NCI-H2029 treated with DMSO at 0.1 percent for 48 hours (cell line): ENCODE data around the gene COL11A2.
A peak's percentile ranks its signal among the peaks of the same experiment; 100 is the strongest.
"Not testable (repeated sequence)": the region's sequence is repeated elsewhere in the genome, so short reads cannot be mapped to it uniquely, and the experiment has no call there.

Experiments used
- DNase-seq: peaks from one replicate; lab custom pipeline; 2025; lab: John Stamatoyannopoulos, UW

The COL11A2 gene

DNA sequence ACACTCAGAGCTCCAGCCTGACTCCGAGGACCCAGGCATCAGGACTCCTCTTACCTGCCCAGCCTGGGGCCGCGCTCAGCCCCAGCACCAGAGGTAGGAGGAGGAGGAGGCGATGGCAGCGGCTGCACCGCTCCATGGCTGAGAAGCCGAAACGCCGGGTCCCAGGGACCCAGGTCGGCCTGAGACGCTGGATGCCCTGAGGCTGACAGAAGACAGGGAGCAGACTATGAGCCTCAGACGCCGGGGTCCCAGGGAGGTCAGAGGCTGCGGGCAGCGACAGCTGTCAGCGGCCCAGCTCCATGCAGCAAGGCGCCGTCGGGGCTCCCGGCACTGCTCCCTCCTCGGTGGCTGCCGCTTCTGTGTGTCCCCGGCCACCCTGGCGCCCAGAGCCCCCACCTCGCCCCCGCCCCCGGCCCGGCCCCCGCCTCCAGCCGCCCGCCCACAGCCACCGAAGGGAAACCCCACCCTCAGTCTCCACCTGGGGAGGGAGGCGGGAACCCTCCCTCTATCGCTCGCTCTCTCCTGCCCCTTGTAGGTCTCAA lies at the start of gene COL11A2:
Gene COL11A2 (minus strand): TSS at position 363 of the 542 bp plus-strand sequence. CDS start 227 bp downstream, at position 136.
- no peak for DNase-seq

DNA sequence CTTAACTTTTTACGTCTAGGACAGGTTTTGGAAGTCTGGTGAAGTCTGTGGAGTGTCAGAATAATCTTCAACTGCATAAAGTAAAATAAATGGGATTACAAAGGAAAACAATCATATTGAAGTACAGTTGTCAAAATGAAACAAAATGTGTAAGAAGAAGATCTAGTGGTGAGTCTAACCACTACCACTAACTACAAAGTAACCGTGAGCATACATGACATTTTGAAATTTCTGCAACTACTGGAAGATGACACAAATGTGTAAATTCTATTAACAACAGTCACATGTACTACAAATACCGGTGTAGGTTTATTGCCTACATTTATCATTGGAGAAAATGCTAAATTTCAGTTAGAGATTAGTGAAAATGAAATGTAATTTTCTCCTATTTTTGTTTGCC lies 49.7 kb upstream of the COL11A2 start:
- no peak for DNase-seq

DNA sequence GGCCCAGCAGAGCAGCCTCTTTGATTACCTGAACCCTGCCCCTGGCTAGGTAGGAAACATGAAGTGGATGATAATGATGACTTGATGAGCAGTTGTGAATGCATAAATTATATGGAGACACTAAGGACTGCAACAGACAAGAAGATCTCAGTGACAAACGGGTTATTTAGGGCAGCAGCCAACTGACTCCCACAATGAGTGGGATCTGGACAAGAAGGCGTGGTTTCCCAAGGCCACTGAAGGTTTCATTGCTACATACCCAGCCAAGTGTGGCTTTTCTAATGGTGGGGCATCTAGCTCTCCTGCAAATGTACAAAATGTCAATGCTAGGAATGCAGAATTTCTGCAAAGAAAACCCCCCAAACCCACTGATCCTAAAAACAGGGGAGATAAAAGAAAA lies 45.5 kb upstream of the COL11A2 start:
- DNase-seq = no peak

DNA sequence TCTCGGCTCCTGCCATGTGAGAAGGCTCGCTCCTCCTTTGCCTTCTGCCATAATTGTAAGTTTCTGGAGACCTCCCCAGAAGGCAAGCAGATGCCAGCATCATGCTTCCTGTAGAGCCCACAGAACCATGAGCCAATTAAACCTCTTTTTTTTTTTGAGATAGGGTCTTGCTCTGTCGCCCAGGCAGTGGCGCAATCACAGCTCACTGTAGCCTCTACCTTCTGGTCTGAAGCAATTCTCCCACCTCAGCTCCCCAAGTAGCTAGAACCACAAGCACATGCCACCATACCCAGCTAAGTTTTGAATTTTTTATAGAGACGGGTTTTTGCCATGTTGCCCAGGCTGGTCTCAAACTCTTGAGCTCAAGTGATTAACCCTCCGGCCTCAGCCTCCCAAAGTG lies 44.6 kb upstream of the COL11A2 start:
- DNase-seq = no peak

DNA sequence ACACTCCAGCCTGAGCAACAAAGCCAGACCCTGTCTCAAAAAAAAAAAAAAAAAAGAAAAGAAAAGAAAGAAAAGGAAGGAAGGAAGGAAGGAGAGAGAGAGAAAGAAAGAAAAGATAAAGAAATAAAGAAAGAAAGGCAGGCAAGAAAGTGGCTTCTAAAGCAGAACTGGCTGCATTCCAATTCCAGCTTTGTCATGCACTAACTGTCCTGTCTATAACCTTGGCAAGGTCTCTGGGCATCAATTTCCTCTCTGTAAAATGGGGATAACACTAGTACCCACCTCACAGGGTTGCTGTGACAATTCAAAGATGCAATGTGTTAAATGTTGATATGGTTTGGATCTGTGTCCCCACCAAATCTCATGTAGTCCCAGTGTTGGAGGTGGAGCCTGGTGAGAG lies 44.1 kb upstream of the COL11A2 start:
- no peak for DNase-seq

DNA sequence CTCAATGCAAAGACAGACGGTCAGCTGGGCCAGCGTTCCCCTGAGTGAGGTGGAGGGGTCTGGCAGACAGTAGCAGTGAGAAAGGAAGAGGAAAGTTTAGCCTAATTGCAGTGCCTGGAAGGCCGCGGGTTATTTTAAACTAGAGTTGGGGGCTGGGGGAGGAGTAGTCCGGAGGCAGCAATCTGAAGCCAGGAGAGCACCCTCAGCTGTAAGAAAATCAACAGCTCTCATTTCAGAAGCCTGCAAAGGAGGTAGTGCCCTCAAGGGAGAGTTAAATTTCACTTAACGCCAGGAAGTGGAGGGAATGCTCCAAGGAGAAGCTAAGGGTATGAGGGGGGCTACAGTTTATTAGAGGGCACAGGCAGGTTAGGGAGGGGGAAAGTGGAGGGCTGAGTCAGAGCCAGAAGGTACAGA lies 43.0 kb upstream of the COL11A2 start:
- no peak for DNase-seq

DNA sequence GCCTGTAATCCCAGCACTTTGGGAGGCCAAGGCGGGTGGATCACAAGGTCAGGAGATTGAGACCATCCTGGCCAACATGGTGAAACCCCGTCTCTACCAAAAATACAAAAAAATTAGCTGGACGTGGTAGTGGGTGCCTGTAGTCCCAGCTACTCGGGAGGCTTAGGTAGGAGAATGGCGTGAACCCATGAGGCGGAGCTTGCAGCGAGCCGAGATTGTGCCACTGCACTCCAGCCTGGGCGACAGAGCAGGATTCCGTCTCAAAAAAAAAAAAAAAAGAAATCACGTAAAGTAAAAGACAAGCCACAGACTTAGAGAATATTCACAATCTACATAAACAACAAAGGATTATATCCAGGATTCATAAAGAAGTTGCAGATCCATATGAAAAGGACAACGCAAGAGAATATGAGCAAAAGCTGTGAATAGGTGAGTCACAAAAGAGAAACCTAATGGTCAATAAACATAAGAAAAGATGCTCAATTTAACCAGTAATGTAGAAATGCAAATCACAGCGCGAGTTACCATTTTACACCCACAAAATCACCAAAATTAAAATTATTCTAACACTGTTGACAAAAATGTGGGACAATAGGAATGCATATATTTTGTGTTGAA lies 34.3 kb upstream of the COL11A2 start:
- DNase-seq = not testable (repeated sequence)

DNA sequence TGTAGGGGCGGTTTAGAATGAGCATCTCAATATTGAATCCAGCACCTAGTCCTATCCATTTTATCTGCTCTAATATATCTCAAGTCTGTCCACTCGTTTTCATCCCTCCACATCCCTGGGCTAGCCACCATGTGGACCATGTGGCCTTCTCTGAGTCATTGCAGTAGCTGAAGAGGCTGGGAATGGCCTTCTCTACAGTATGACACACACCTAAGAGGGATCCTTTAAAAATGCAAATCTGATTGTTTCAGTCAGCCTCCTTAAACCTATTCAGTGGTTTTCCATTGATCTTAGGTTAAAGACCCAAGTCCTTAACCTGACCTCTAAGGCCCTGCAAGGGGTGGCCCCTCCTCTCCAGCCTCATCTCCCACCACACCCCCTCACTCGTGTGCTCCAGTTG lies 25.4 kb upstream of the COL11A2 start:
- no peak for DNase-seq

DNA sequence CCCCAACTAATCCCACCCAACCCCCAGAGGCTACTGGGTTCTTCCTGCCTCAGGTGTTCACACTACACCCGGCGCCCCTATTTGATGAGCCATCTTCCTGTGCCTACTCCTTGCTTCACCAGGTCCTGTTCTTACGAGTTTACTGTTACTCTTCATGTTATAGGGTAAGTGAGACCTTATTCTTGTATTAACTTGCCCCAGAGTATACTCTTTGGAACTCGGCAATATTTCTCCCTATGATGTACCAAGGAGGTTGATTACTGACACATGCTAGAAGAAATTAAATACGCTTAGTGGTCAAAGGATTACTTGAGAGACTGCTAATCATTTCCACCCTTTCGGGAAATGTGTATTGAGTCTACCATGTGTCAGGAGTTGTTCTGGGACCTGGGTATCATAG lies 25.0 kb upstream of the COL11A2 start:
- DNase-seq = no peak

DNA sequence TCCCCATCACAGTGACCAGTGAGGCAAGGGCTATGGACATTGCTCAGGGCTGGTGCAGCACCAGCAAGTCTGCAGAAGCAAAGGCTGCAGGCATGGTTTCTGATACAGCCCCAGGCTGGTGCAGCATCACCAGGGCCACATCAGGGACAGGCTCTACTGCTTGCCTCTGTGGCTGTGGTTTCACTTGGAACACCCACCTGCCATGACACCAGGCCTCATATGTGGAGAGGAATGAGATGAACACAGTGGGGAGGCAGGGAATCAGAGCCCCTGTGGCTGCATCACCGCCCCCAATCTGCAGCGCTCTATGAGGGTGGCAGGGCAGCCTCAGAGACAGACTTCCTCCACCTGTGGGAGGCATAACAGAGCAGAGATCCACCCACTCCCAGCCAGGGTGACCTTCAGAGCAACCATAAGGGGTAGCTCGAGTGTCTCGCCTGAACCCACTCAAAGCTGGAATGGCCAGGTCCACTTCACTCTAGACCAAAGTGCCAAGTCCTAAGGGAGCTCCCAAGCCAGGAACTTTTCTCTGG lies 23.9 kb upstream of the COL11A2 start:
- no peak for DNase-seq

DNA sequence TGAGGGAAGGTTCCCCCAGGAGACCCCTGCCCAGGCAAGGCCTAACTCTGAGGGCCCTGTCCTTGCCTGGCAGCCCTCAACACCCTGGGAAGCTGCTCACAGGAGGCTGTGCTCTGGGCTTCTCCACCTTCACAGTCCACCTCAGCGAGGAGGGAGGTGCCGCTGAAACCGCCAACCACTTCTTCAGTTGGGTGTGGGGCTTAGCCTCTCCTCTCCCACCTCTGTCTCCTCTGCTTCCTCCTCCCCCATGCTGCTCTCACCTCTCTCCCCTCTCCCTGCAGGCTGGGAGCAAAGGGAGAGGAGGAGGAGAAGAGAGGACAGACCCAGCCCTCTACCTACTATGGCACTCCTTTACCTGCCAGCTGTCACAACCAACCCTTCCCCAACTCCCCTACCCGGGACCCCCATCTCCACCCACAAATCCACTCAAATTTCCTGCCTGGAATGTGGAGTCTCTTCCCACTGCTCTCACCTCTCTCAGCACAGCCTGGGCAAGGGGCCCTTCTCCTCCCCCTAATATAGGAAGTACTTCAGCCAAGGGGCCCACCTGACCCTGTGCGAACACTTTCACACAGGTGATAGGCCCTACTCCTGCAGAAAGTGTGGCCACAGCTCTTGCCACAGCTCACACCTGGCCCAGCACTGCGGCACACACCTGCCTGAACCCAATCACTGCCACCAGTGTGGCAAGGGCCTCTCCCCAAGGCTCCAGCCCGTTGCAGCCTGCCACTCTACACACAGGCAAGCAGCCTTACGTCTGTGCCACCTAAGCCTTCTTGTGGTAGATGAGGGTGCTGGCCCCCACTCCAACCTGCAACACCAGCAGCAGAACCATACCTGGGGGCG lies 23.2 kb upstream of the COL11A2 start:
- DNase-seq = no peak

DNA sequence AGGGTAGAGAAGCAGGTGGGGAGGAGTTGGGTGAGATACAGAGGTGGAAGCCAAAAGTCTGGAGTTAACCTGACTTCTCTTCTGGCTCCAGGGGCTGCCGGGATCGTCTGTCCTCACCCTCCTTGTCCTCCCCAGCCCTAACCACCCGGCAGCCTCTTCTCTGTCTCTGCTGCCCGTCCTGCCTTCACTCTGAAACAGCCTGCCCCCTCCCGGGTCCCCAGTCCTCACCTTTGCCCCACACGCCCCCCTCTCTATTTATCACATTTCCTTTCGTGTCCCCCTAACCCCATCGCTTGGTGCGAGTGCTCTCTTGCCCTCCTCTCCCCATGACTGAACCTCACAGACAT lies 21.7 kb upstream of the COL11A2 start:
- no peak for DNase-seq

DNA sequence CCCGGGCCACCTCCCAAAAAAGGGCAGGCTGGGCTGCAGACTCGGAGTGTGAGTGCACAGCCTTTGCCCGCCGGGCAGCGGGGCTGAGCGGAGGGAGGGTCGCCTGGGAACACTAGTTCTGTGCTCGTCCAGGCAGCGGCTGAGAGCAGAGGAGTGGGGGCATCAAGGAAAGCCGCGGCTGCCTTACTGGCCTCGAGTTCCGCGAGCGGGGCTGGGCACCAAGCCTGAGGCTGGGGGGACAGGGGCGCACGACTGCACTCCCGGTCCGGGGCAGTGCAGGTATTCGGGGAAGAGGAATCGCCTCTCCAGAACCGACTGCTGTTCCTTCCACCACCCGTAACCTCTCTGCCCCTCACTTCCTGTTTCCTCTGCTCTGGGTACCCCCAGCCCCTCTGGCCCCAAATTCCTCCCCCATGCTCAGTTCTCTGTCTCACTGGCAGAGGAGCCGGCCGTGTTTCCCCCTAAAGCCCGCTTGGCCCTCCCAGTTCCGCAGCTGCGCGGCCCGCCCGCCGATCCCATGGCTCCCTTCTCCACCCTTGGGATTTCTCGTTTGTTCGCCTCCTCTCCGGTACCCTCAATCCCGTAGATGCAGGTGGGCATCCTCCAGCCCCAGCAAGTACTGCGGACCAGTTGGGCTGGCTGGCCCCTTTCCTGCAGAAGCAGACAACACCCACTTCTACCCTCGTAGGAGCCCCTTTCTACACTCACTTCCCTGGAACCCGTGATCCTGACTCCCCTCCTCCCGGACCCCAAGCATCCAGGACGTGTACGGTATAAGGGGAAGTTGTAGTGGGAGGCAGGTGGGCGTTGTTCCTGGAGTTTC lies 21.1 kb upstream of the COL11A2 start:
- no peak for DNase-seq

DNA sequence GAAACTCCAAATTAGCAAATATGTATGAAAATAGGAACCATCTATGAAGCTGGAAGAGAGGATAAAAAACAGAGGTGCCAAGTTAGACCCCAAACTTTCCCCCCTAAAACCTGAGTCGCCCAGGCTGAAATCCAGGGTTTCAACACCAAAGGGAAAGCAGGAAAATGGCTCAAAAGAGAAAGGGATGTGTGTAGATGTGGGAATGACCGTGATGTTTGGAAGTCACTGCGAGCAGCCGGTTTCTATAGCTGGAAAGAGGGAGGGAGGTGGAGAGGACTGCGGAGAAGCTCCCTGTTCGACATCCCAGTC lies 20.5 kb upstream of the COL11A2 start:
- no peak for DNase-seq

DNA sequence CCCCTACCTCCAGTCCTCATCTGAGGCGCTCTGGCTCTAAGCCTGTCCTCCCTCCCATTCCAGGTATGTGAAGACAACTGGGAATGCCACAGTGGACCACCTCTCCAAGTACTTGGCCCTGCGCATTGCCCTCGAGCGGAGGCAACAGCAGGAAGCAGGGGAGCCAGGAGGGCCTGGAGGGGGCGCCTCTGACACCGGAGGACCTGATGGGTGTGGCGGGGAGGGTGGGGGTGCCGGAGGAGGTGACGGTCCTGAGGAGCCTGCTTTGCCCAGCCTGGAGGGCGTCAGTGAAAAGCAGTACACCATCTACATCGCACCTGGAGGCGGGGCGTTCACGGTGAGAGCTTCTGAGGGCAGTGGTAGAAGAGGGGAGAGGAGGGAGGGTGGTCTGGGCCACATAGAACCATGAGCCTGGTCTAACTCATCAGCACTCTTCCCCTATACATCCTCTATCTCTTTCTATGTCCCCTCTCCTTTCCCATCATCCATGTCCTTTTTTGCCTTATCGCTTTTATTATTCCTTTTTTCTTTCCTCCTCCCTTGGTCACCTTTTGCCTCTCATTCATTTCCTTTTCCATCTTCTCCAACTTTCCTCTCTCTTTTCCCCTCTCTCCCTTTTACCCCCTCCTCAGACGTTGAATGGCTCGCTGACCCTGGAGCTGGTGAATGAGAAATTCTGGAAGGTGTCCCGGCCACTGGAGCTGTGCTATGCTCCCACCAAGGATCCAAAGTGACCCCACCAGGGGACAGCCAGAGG lies 19.6 kb upstream of the COL11A2 start:
- DNase-seq = no peak

DNA sequence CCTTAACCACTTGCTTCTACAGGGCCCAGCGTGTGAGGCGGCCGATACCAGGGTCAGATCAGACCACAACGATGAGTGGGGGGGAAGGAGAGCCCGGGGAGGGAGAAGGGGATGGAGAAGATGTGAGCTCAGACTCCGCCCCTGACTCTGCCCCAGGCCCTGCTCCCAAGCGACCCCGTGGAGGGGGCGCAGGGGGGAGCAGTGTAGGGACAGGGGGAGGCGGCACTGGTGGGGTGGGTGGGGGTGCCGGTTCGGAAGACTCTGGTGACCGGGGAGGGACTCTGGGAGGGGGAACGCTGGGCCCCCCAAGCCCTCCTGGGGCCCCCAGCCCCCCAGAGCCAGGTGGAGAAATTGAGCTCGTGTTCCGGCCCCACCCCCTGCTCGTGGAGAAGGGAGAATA lies 18.9 kb upstream of the COL11A2 start:
- DNase-seq = no peak

DNA sequence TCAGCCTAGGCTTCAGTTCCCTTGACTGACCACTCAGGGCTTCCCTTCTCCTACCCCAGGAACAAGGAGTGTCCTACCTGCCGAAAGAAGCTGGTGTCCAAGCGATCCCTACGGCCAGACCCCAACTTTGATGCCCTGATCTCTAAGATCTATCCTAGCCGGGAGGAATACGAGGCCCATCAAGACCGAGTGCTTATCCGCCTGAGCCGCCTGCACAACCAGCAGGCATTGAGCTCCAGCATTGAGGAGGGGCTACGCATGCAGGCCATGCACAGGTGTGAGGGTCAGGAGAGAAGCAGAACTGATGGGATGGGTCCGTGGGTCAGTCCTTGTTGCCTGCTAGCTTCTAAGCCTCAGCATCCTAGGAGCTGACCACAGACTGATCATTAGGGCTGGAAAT lies 17.6 kb upstream of the COL11A2 start:
- no peak for DNase-seq

DNA sequence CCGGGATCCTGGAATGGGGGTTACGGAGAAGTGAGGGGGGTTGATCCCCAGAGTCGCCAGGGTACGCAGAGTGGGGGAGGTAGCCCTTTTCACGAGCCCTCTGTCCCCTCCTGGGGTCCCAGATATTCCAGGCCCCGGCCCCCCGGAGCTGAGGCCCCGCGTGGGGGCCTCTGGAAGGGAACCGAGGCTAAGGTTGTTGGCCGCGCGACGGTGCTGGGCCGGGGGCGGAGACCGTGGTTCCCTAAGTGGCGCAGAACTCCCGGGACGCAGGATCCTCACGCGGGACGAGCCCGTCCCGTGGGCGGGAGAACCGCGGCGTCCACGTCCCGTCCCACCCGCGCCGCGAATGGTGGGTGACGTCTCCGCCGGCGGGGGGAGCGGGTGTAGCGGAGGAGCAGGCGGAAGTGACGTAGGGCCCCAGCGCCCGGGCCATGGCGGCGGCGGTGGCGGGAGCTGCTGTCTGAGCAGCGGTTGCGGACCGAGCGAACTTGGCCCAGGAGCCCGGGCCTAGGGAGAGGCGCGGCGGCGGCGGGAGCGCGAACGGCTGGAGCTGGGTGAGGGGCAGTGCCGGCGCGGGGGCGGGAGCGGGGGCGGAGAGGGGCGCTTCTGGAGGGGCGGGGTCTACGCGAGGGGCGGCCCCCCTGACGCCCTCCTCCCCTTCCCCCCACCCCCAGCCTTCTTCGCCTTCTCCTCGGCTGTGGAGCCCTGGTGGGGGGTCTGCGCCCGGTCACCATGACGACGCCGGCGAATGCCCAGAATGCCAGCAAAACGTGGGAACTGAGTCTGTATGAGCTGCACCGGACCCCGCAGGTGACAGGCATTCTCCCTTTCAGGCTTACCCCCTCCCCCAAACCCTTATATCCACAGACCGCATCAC lies 16.1 kb upstream of the COL11A2 start, which contains the start of gene RING1:
Gene RING1 (plus strand): TSS at position 410 of the 877 bp plus-strand sequence. CDS start 323 bp downstream, at position 733.
- peak; percentile 10 for DNase-seq

DNA sequence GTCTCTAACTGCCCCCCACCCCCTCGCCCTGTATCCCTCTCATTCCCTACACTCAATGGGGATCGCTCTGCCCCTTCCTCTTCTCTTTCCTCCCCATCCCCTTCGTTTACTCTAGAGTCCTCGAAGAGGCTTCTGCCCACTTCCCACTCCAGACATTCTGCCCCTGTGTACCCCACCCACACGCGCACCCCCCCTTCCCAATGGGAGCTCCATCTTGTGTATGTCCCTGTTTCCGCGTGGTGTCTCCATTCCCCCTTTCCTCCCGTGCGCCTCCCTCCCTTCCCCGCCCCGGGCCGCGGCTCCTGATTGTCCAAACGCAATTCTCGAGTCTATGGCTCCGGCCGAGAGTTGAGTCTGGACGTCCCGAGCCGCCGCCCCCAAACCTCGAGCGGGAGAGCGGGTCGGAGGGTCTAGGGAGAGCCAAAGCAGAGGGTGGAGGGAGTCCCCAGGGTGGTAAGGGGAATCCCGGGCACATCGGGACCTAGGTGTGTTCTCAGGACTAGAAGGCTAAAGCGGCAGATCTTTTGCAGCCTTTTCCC lies 15.4 kb upstream of the COL11A2 start:
- no peak for DNase-seq

DNA sequence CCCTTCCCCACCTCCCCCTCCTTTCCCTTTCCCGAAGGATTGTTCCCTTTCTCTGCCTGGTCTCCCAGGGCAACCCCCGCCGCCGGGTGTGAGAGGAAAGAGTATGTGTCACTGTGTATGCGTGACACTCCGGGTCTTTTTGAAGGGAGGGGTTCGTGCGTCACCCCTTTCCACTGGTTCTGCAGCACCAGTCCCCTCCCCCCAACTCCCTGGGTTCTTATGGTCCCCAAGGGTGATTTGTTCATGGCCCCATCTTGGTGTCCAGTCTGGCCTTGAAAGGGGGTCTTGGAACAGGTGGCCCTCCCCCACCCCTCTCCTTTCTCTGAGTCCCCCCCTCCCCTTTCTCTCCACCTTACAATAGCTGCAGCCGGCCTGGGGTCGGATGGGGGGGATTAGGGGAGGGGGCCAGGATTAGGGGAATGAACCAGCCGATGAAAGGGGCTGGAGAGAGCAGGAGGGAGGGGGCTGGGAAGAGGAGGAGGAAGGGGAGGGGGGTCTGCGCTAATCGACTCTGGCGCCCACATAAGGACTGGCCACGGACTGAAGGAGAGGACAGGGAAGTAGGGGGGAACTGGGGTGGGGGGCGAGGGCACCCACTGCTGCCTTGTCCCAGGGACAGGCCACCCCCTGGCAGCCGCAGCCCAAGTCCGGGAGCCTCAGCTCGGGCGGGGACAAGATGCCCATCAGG lies 14.7 kb upstream of the COL11A2 start:
- no peak for DNase-seq
